HEK293T (cell line): ENCODE measurements around the gene ATP6V1G2.
A peak's percentile ranks its signal among the peaks of the same experiment; 100 is the strongest.

Experiments used
- CTCF ChIA-PET: fragments of 350-600 bp; formaldehyde crosslinking; extraction: SDS; loops from one replicate; lab custom pipeline; 2021; ENCODE audit warnings: antibody characterized with exemption, inconsistent platforms; lab: Yijun Ruan, JAX
- POLR2A ChIA-PET: fragments of 350-600 bp; formaldehyde crosslinking; extraction: SDS; loops from one replicate; lab custom pipeline; 2020; ENCODE audit warnings: antibody characterized with exemption, inconsistent platforms; lab: Yijun Ruan, JAX
- DNase-seq: peaks from one replicate; pipeline ENCODE4 v3.0.0; 2012; ENCODE audit warnings: mixed read lengths; ENCODE audit errors: extremely low spot score
- ARNT ChIP-seq: fragments of 450-650 bp; IDR thresholded peaks from 2 replicates; pipeline ENCODE4 v1.6.1; 2017; ENCODE audit warnings: mild to moderate bottlenecking
- BHLHE40 ChIP-seq: fragments of 450-650 bp; IDR thresholded peaks from 2 replicates; pipeline ENCODE4 v1.6.1; 2016; ENCODE audit warnings: mild to moderate bottlenecking, moderate library complexity, borderline replicate concordance
- CTBP1 ChIP-seq: fragments of 450-650 bp; IDR thresholded peaks from 2 replicates; pipeline ENCODE4 v1.6.1; 2016; ENCODE audit warnings: borderline replicate concordance
- ELF4 ChIP-seq: fragments of 450-650 bp; IDR thresholded peaks from 2 replicates; pipeline ENCODE4 v1.6.1; 2017; ENCODE audit warnings: antibody characterized with exemption
- FOXA1 ChIP-seq: fragments of 450-650 bp; IDR thresholded peaks from 2 replicates; pipeline ENCODE4 v1.6.1; 2016; ENCODE audit warnings: mild to moderate bottlenecking
- FOXK2 ChIP-seq: fragments of 450-650 bp; IDR thresholded peaks from 2 replicates; pipeline ENCODE4 v1.6.1; 2016; ENCODE audit warnings: mild to moderate bottlenecking
- FOXM1 ChIP-seq: fragments of 450-650 bp; IDR thresholded peaks from 2 replicates; pipeline ENCODE4 v1.6.1; 2017; ENCODE audit warnings: mild to moderate bottlenecking, borderline replicate concordance
- HDGF ChIP-seq: fragments of 450-650 bp; IDR thresholded peaks from 2 replicates; pipeline ENCODE4 v1.6.1; 2017; ENCODE audit warnings: antibody characterized with exemption, borderline replicate concordance
- L3MBTL2 ChIP-seq: fragments of 450-650 bp; conservative IDR thresholded peaks from 2 replicates; pipeline ENCODE4 v1.6.1; 2016; ENCODE audit warnings: mild to moderate bottlenecking
- LEF1 ChIP-seq: fragments of 450-650 bp; IDR thresholded peaks from 2 replicates; pipeline ENCODE4 v1.6.1; 2017; ENCODE audit warnings: mild to moderate bottlenecking, borderline replicate concordance
- NFRKB ChIP-seq: fragments of 450-650 bp; IDR thresholded peaks from 2 replicates; pipeline ENCODE4 v1.6.1; 2016; ENCODE audit warnings: mild to moderate bottlenecking, moderate library complexity
- SP1 ChIP-seq: fragments of 450-650 bp; IDR thresholded peaks from 2 replicates; pipeline ENCODE4 v1.6.1; 2017
- SUZ12 ChIP-seq: fragments of 450-650 bp; IDR thresholded peaks from 2 replicates; pipeline ENCODE4 v1.6.1; 2016; ENCODE audit warnings: mild to moderate bottlenecking
- TARDBP ChIP-seq: fragments of 450-650 bp; IDR thresholded peaks from 2 replicates; pipeline ENCODE4 v1.6.1; 2016
- ZNF384 ChIP-seq: fragments of 450-650 bp; IDR thresholded peaks from 2 replicates; pipeline ENCODE4 v1.6.1; 2016
- TF ChIP-seq, protein P1 (sequence below): fragments of 450-650 bp; IDR thresholded peaks from 2 replicates; pipeline ENCODE4 v1.6.1; 2016

Gene ATP6V1G2

DNA sequence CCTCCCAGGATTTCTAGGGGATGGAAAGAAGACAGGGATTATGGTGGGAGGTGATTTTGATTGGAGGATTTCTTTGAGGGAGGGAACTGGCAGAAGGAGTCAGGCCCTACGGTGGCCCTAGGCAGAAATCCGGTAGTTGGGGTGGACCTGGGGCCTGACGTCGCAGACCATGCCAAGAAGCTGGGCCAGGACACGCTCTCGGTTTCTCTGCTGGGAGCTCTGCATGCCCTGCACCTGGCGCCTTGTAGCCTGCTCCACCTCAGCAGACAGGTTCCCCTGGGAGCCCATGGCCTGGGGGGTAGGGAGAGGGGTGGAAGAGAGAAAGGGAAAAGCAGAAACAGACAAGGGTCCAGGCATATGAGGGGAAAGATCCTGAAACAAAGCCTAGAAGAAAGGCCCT is 1.1 kb downstream of the ATP6V1G2 start:
- no peak for DNase-seq
- POLR2A ChIA-PET: interaction anchor here (2.4 to 8.1 kb wide), 3 partner anchors 52 to 77 kb away, joined by 13 to 91 read pairs (median 15); no protein-coding TSS in a partner anchor
- CTCF ChIA-PET: no interaction called here
- TF ChIP-seq BHLHE40: no peak
- no peak for TF ChIP-seq CTBP1
- no peak for TF ChIP-seq L3MBTL2
- no peak for TF ChIP-seq SP1
- no peak for TF ChIP-seq SUZ12
- no peak for TF ChIP-seq FOXA1
- TF ChIP-seq ELF4: no peak
- no peak for TF ChIP-seq FOXK2
- TF ChIP-seq TARDBP: no peak
- TF ChIP-seq FOXM1: no peak
- no peak for TF ChIP-seq HDGF
- TF ChIP-seq ZNF384: no peak
- no peak for TF ChIP-seq LEF1

DNA sequence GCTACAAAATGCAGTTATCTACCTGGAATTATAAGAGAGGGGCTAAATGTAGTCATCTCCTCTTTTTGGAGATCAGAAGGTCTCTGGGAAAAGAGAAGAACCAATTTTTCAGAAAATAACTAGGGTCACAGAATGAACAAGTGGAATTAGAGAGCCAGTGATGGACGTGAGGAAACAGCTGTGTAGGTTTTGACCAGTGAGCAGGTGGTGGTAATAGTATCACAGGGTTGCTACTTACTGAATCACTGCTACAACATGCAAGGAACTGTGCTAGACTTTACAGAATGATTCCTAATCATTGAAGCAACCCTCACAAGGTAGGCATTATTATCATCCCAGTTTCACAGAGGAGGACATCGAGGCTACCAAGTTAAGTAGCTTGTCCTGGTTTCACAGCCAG is 1.7 kb downstream of the ATP6V1G2 start:
- ChIA-PET POLR2A (interaction anchor here (4.1 to 8.1 kb wide), 2 partner anchors 52 to 77 kb away, joined by 15 to 91 read pairs; no protein-coding TSS in a partner anchor), CTCF (no interaction called here)
- no peak for DNase-seq
- no peak for TF ChIP-seq FOXM1
- TF ChIP-seq ARNT: no peak
- TF ChIP-seq, protein P1, sequence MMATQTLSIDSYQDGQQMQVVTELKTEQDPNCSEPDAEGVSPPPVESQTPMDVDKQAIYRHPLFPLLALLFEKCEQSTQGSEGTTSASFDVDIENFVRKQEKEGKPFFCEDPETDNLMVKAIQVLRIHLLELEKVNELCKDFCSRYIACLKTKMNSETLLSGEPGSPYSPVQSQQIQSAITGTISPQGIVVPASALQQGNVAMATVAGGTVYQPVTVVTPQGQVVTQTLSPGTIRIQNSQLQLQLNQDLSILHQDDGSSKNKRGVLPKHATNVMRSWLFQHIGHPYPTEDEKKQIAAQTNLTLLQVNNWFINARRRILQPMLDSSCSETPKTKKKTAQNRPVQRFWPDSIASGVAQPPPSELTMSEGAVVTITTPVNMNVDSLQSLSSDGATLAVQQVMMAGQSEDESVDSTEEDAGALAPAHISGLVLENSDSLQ: no peak
- no peak for TF ChIP-seq BHLHE40
- no peak for TF ChIP-seq TARDBP
- no peak for TF ChIP-seq ZNF384
- TF ChIP-seq CTBP1: no peak
- no peak for TF ChIP-seq SUZ12
- no peak for TF ChIP-seq FOXK2
- TF ChIP-seq FOXA1: no peak
- no peak for TF ChIP-seq ELF4
- no peak for TF ChIP-seq NFRKB
- no peak for TF ChIP-seq LEF1
- no peak for TF ChIP-seq HDGF
- no peak for TF ChIP-seq SP1
- no peak for TF ChIP-seq L3MBTL2

DNA sequence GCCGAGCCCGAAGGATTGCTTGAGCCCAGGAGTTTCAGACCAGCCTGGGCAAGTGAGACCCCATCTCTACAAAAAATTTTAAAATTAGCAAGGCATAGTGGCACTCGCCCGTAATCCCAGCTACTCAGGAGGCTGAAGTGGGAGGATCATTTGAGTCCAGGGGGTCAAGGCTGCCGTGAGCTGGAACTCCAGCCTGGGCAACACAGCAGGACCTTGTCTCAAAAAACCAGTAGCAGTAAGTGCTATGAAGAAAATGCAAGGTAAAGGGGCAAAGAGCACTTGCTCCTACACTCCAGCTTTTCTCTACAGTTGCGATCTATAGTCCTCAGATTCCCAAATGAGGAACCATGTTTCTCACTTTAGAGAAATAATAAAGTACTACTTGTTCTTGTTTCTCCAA is 2.8 kb downstream of the ATP6V1G2 start:
- ChIA-PET POLR2A (interaction anchor here (1.3 to 8.1 kb wide), 6 partner anchors 15 to 109 kb away, joined by 3 to 114 read pairs (median 19); partner anchors contain the start of genes BAG6, MCCD1 and NCR3), CTCF (interaction anchor here (2.8 kb wide), 1 partner anchor 54 kb away, joined by 17 read pairs; no protein-coding TSS in a partner anchor)
- DNase-seq: no peak
- TF ChIP-seq, protein P1: no peak

DNA sequence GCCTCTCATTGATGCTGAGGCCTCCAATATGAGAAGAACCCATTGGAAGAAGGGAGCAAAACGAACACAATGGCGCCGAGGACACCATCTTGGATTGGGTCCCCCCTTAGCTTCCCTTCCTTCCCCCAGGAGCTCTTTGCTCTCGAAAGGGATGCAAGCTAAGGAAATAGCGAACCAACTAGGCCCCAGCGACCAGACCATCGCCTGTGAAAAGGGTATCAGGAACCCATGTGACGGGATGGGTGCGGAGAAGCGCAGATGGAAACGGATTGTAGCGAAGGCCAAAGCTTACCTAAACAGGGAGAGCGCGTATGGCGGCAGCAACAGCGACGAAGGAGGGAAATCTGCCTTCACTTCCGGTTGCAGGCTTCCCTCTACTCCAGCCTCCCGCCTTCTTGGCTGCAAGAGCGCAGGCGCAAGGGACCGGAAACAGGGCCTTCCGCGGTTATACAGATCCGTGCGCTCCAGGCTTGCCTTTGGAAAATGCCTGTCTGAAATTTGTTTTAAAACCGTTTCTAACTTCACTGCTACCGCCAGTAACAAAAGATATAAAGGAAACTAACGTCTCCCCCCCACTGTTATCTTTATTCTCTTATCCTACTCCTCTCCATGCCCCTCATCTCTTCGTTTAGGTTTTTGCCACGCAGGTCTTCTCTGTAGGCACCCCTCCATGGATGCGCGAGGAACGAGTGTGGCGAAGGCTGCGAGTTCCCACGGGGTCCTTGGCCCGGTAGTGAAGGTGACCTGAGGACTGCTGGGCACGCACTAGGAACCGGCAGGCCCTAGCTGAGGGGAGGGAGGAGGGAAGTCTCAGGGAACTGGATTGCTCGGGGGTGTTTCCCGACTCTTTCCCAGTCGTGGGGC is 4.5 kb downstream of the ATP6V1G2 start, which contains the start of gene DDX39B:
TSS of gene DDX39B (minus strand) at position 346 of the 864 bp plus-strand sequence. CDS start 1,471 bp downstream, outside the sequence.
- peak; percentile 95 for DNase-seq
- TF ChIP-seq BHLHE40 (no peak), NFRKB (peak; percentile 99), CTBP1 (no peak), LEF1 (no peak), ELF4 (peak; percentile 97), SUZ12 (no peak), SP1 (no peak), ZNF384 (no peak), FOXM1 (no peak), TARDBP (no peak), ARNT (no peak), L3MBTL2 (peak; percentile 84), FOXA1 (no peak), FOXK2 (no peak), HDGF (no peak)
- TF ChIP-seq, protein P1: no peak
- CTCF ChIA-PET: interaction anchor here (0.5 to 2.8 kb wide), 4 partner anchors 9 to 169 kb away, joined by 3 to 17 read pairs (median 4); no protein-coding TSS in a partner anchor
- POLR2A ChIA-PET: interaction anchor here (0.8 to 8.1 kb wide), 38 partner anchors 9 to 636 kb away, joined by 3 to 114 read pairs (median 5); partner anchors contain the start of genes ABHD16A, BAG6, C6orf47 and DXO

DNA sequence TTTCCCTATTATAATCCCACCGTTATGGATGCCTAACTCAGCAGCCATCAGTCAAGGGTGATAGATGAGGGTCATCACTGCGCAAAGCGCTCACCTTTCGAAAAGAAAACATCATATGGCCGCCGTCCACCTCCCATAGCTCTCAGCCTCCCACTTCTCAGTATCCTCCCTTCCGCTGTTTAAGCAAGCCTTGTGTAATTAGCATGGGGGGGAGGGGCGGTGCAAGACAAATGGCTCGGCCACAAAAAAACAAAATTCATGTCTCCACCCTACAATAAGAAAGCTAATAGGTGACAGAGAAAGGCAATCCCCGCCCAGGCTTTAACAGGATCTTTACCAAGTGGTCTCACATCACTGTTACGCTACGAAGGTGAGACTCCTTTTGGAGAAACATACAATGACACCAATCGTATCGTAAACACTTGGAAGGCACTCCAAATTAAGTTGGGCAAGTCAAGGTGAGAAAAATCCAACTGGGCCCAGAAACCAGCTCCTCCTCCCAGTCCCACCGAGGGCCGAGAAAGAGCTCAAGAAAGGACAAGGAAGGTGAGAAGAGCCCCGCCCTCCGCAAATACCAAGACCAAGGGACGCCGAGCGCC is 5.2 kb downstream of the ATP6V1G2 start:
- TF ChIP-seq, protein P1: peak; percentile 60
- no peak for TF ChIP-seq ELF4
- POLR2A ChIA-PET: interaction anchor here (0.8 to 8.1 kb wide), 30 partner anchors 9 to 636 kb away, joined by 3 to 114 read pairs (median 6); partner anchors contain the start of genes ABHD16A, BAG6, C6orf47 and DXO
- CTCF ChIA-PET: interaction anchor here (0.5 to 2.8 kb wide), 6 partner anchors 9 to 170 kb away, joined by 3 to 17 read pairs (median 4); no protein-coding TSS in a partner anchor
- peak; percentile 54 for DNase-seq
